Measurements from ENCODE around the gene CDH15. TPM values are rescaled to one million over a fixed set of nuclear protein-coding genes. Genes with fewer than 3 reads are reported as not detected.
"Not testable (repeated sequence)": the region's sequence is repeated elsewhere in the genome, so short reads cannot be mapped to it uniquely, and the experiment has no call there.

The CDH15 gene
- total RNA-seq, 1 experiment from 2014 or later, result 0.46 TPM

GRCh38 chr16:89191901-89192185 lies 20.3 kb downstream of the CDH15 start:
- Mint-ChIP-seq H3K36me3 (no peaks in the 10 kb centered on the region), H3K4me1 (no peaks in the 10 kb centered on the region), H3K9me3 (no peaks in the 10 kb centered on the region), H3K27me3 (ENCODE audit: low read depth) (peaks cover 3% of the 10 kb centered on the region), H3K27ac (no peak overlapping the region), H3K4me3 (no peak overlapping the region)
- TF ChIP-seq IRF2 (CRISPR knock-in tag; IDR thresholded peaks at IDR 0.05; ENCODE audit: borderline replicate concordance, low read depth) (no peak), TCF7 (CRISPR knock-in tag; IDR thresholded peaks at IDR 0.05; ENCODE audit: low read depth) (no peak), ZNF396 (CRISPR knock-in tag; IDR thresholded peaks at IDR 0.05; ENCODE audit: borderline replicate concordance) (no peak), ZNF317 (CRISPR knock-in tag; IDR thresholded peaks at IDR 0.05; ENCODE audit: borderline replicate concordance, low read depth) (no peak), SP1 (CRISPR knock-in tag; conservative IDR thresholded peaks at IDR 0.05) (no peak)
- TF ChIP-seq, protein P1, sequence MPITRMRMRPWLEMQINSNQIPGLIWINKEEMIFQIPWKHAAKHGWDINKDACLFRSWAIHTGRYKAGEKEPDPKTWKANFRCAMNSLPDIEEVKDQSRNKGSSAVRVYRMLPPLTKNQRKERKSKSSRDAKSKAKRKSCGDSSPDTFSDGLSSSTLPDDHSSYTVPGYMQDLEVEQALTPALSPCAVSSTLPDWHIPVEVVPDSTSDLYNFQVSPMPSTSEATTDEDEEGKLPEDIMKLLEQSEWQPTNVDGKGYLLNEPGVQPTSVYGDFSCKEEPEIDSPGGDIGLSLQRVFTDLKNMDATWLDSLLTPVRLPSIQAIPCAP (CRISPR knock-in tag; IDR thresholded peaks at IDR 0.05), result no peak
- TF ChIP-seq, protein P2, sequence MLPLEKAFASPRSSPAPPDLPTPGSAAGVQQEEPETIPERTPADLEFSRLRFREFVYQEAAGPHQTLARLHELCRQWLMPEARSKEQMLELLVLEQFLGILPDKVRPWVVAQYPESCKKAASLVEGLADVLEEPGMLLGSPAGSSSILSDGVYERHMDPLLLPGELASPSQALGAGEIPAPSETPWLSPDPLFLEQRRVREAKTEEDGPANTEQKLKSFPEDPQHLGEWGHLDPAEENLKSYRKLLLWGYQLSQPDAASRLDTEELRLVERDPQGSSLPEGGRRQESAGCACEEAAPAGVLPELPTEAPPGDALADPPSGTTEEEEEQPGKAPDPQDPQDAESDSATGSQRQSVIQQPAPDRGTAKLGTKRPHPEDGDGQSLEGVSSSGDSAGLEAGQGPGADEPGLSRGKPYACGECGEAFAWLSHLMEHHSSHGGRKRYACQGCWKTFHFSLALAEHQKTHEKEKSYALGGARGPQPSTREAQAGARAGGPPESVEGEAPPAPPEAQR (CRISPR knock-in tag; IDR thresholded peaks at IDR 0.05), result no peak
- ChIA-PET POLR2A (no interaction called here), CTCF (interaction anchor here (2.4 kb wide), 1 partner anchor 18 kb away, joined by 14 read pairs; no protein-coding TSS in a partner anchor)
- DNase-seq (ENCODE audit: low spot score), result peak; percentile 16
- ATAC-seq, result no peak

GRCh38 chr16:89192186-89192955 lies 20.8 kb downstream of the CDH15 start:
- H3K9me3 Mint-ChIP-seq; H3K36me3 Mint-ChIP-seq; H3K27ac Mint-ChIP-seq; H3K4me3 Mint-ChIP-seq; H3K4me1 Mint-ChIP-seq; H3K27me3 Mint-ChIP-seq (ENCODE audit: low read depth): not testable (repeated sequence)
- 0 out of 2 replicates have a peak, but pooled peaks have one; percentile 26 for TF ChIP-seq ZNF263 (CRISPR knock-in tag; IDR thresholded peaks at IDR 0.05; ENCODE audit: low read depth)
- peak; percentile 77 for TF ChIP-seq SP1 (CRISPR knock-in tag; conservative IDR thresholded peaks at IDR 0.05)
- 0 out of 2 replicates have a peak, but pooled peaks have one; percentile 35 for TF ChIP-seq FOXP1 (CRISPR knock-in tag; IDR thresholded peaks at IDR 0.05; ENCODE audit: borderline replicate concordance)
- TF ChIP-seq, protein P3, sequence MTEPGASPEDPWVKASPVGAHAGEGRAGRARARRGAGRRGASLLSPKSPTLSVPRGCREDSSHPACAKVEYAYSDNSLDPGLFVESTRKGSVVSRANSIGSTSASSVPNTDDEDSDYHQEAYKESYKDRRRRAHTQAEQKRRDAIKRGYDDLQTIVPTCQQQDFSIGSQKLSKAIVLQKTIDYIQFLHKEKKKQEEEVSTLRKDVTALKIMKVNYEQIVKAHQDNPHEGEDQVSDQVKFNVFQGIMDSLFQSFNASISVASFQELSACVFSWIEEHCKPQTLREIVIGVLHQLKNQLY (CRISPR knock-in tag; IDR thresholded peaks at IDR 0.05), result 0 out of 2 replicates have a peak, but pooled peaks have one; percentile 26
- TF ChIP-seq TCF7 (CRISPR knock-in tag; IDR thresholded peaks at IDR 0.05; ENCODE audit: low read depth), result peak; percentile 50; the same call in 1 of the 2 replicates
- peak; percentile 72 for TF ChIP-seq GABPB1 (CRISPR knock-in tag; IDR thresholded peaks at IDR 0.05)
- ATAC-seq, result peak; percentile 40
- ChIA-PET POLR2A (interaction anchor here (1.0 to 1.2 kb wide), 2 partner anchors 9 to 21 kb away, joined by 3 to 6 read pairs; partner anchors contain the start of gene CDH15), CTCF (interaction anchor here (0.6 to 2.4 kb wide), 21 partner anchors 9 to 508 kb away, joined by 3 to 21 read pairs (median 4); partner anchors contain the start of genes APRT and CDH15)
- DNase-seq (ENCODE audit: low spot score), result peak; percentile 89

DNA sequence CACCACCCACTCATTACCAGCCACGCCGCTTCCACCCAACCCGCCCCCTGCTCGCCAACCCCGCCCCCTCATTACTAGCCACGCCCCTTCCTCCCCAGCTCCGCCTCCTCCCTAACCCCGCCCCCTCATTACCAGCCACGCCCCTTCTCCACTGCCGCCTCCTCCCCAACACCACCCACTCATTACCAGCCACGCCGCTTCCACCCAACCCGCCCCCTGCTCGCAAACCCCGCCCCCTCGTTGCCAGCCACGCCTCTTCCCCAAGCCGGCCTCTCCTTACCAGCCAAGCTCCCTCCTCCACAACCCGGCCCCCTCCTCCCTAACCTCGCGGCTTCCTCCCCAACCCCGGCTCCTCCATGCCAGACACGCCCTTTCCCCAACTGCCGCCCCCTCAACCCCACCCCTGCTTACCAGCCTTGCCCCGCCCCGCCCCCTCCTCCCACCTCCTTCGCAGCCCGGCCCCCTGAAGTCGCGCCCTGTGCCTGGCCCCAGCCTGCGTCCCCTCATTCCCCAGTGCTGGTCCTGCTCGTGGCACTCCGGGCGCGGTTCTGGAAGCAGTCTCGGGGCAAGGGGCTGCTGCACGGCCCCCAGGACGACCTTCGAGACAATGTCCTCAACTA lies 21.5 kb downstream of the CDH15 start:
- no peaks in the 10 kb centered on the region for H3K36me3 Mint-ChIP-seq

More for the DNA sequence above, 21.5 kb downstream of the CDH15 start:
- Mint-ChIP-seq H3K27ac (no peak overlapping the region), H3K27me3 (ENCODE audit: low read depth) (peaks cover 3% of the 10 kb centered on the region), H3K4me1 (no peaks in the 10 kb centered on the region), H3K9me3 (no peaks in the 10 kb centered on the region), H3K4me3 (no peak overlapping the region)
- no peak for TF ChIP-seq HMGXB4 (CRISPR knock-in tag; IDR thresholded peaks at IDR 0.05)
- ATAC-seq (peak; percentile 78), DNase-seq (ENCODE audit: low spot score) (peak; percentile 90)
- ChIA-PET CTCF (interaction anchor here (0.6 to 2.4 kb wide), 22 partner anchors 9 to 507 kb away, joined by 3 to 21 read pairs (median 4); partner anchors contain the start of genes APRT and CDH15), POLR2A (interaction anchor here (0.5 to 1.2 kb wide), 3 partner anchors 9 to 22 kb away, joined by 3 to 6 read pairs (median 3); partner anchors contain the start of gene CDH15)

All from WTC11 (cell line).